ENCODE measurements around the gene FAIM2. TPM values are rescaled to one million over a fixed set of nuclear protein-coding genes. Genes with fewer than 3 reads are reported as not detected.

The FAIM2 gene
- total RNA-seq, 6 donors from 2014 or later, result 0.30 to 2.0 (median 0.64) TPM; not detected in 2

- H3K4me3 ChIP-seq, result no peak overlapping the region
- no peak for TF ChIP-seq POLR2A (IDR thresholded peaks at IDR 0.05)
- TF ChIP-seq CTCF (IDR thresholded peaks at IDR 0.05), result no peak
- TF ChIP-seq POLR2AphosphoS5 (IDR thresholded peaks at IDR 0.05), result no peak
- no peak for TF ChIP-seq EP300 (IDR thresholded peaks at IDR 0.05)
- H3K27me3 ChIP-seq, result no peaks in the 10 kb centered on the region
- 56 to 69% methylated on average over 3 of the region's 3 CpGs for WGBS, 2 donors
- H3K27ac ChIP-seq, result no peak overlapping the region
- no peaks in the 10 kb centered on the region for H3K9me3 ChIP-seq
- H3K36me3 ChIP-seq, result no peaks in the 10 kb centered on the region
- peaks cover 10 to 24% (median 14%) of the 10 kb centered on the region in 4 donors for H3K4me1 ChIP-seq
- DNase-seq (no peak), ATAC-seq (ENCODE audit: low FRiP score in 2 of 2) (no peak)
Observed at GRCh38 chr12:49946497-49946896, 42.8 kb upstream of the FAIM2 start.

GRCh38 chr12:49946086-49946485, 42.4 kb upstream of the FAIM2 start:
- TF ChIP-seq POLR2A (IDR thresholded peaks at IDR 0.05) (no peak), POLR2AphosphoS5 (IDR thresholded peaks at IDR 0.05) (no peak), EP300 (IDR thresholded peaks at IDR 0.05) (no peak), CTCF (IDR thresholded peaks at IDR 0.05) (no peak)
- no peak for ATAC-seq (ENCODE audit: low FRiP score in 2 of 2)
- H3K27ac ChIP-seq, result peak overlapping the region in 2 of 4 donors; percentile 36 to 56

GRCh38 chr12:49945394-49946080, 41.8 kb upstream of the FAIM2 start:
- peak overlapping the region in 2 of 4 donors; percentile 23 to 27 for H3K4me3 ChIP-seq
- ATAC-seq (ENCODE audit: low FRiP score in 2 of 2) (peak; percentile 90 to 97), DNase-seq (peak; percentile 85 to 94)
- no peaks in the 10 kb centered on the region for H3K27me3 ChIP-seq
- H3K9me3 ChIP-seq, result no peaks in the 10 kb centered on the region
- H3K36me3 ChIP-seq, result no peaks in the 10 kb centered on the region
- peaks cover 10 to 24% (median 14%) of the 10 kb centered on the region in 4 donors for H3K4me1 ChIP-seq
- TF ChIP-seq EP300 (IDR thresholded peaks at IDR 0.05) (no peak), POLR2A (IDR thresholded peaks at IDR 0.05) (no peak), POLR2AphosphoS5 (IDR thresholded peaks at IDR 0.05) (no peak), CTCF (IDR thresholded peaks at IDR 0.05) (peak; percentile 75 to 85 (median 80))
- peak overlapping the region in 3 of 4 donors; percentile 27 to 56 (median 36) for H3K27ac ChIP-seq
- WGBS, 2 donors, result 11% methylated on average over 28 of the region's 28 CpGs

More at GRCh38 chr12:49946086-49946485, 42.4 kb upstream of the FAIM2 start:
- WGBS, 2 donors, result 71% methylated on average over 9 of the region's 9 CpGs
- no peaks in the 10 kb centered on the region for H3K27me3 ChIP-seq
- no peaks in the 10 kb centered on the region for H3K36me3 ChIP-seq
- H3K4me1 ChIP-seq, result peaks cover 10 to 24% (median 14%) of the 10 kb centered on the region in 4 donors
- DNase-seq, result peak in 1 of 2 donors; percentile 56
- no peak overlapping the region for H3K4me3 ChIP-seq
- H3K9me3 ChIP-seq, result no peaks in the 10 kb centered on the region

GRCh38 chr12:49944718-49945117, 41.0 kb upstream of the FAIM2 start:
- no peak overlapping the region for H3K4me3 ChIP-seq
- TF ChIP-seq POLR2AphosphoS5 (IDR thresholded peaks at IDR 0.05) (no peak), CTCF (IDR thresholded peaks at IDR 0.05) (no peak), POLR2A (IDR thresholded peaks at IDR 0.05) (no peak), EP300 (IDR thresholded peaks at IDR 0.05) (no peak)
- H3K27me3 ChIP-seq, result no peaks in the 10 kb centered on the region
- H3K4me1 ChIP-seq, result peaks cover 10 to 24% (median 14%) of the 10 kb centered on the region in 4 donors
- peak overlapping the region in 2 of 4 donors; percentile 27 to 36 for H3K27ac ChIP-seq
- no peaks in the 10 kb centered on the region for H3K9me3 ChIP-seq
- ATAC-seq (ENCODE audit: low FRiP score in 2 of 2), result no peak
- peak in 1 of 2 donors; percentile 18 for DNase-seq
- H3K36me3 ChIP-seq, result no peaks in the 10 kb centered on the region
- 84 to 97% methylated on average over 3 of the region's 3 CpGs for WGBS, 2 donors

Measured in upper lobe of left lung (tissue), 6 donors.